Effector memory CD8-positive, alpha-beta T cell (primary cell): ENCODE measurements around the gene UBE2K.
"Not testable (repeated sequence)": the region's sequence is repeated elsewhere in the genome, so short reads cannot be mapped to it uniquely, and the experiment has no call there.

Source experiments
- ATAC-seq: fragments of 150-1000 bp; cut with Tn5 transposase; replicated peaks from 2 replicates; pipeline ENCODE4 v1.10.0; 2021; ENCODE audit warnings: mild to moderate bottlenecking, moderate library complexity
- DNase-seq, 3 experiments: peaks; one replicate each; pipeline ENCODE4 v3.0.0; 2021
- H3K27ac Mint-ChIP-seq, 2 donors: one replicate each; pipeline ENCODE4 v1.8.0; 2022; ENCODE audit warnings: mild to moderate bottlenecking in 2 of 2, mixed read lengths in 2 of 2, moderate library complexity in 2 of 2
- H3K27me3 Mint-ChIP-seq, 2 donors: one replicate each; pipeline ENCODE4 v1.8.0; 2022; ENCODE audit warnings: mixed read lengths in 2 of 2
- H3K36me3 Mint-ChIP-seq: one replicate; pipeline ENCODE4 v1.8.0; 2022; ENCODE audit warnings: mild to moderate bottlenecking, moderate library complexity, mixed read lengths; ENCODE audit not compliant: insufficient read depth
- H3K4me1 Mint-ChIP-seq, 2 donors: one replicate each; pipeline ENCODE4 v1.8.0; 2022; ENCODE audit warnings: low read depth in 2 of 2, mixed read lengths in 2 of 2
- H3K4me3 Mint-ChIP-seq, 2 donors: one replicate each; pipeline ENCODE4 v1.8.0; 2022; ENCODE audit warnings: mild to moderate bottlenecking in 2 of 2, mixed read lengths in 2 of 2, moderate library complexity in 2 of 2
- H3K9me3 Mint-ChIP-seq, 2 donors: one replicate each; pipeline ENCODE4 v1.8.0; 2022; ENCODE audit warnings: mixed read lengths in 2 of 2

The UBE2K gene

GRCh38 chr4:39702716-39703115 is 4.8 kb downstream of the UBE2K start:
- Mint-ChIP-seq H3K4me1 (peaks cover 34 to 46% of the 10 kb centered on the region in 2 donors), H3K27me3 (no peaks in the 10 kb centered on the region)

GRCh38 chr4:39704789-39705188 is 6.9 kb downstream of the UBE2K start:
- H3K4me1 Mint-ChIP-seq: peaks cover 28 to 44% of the 10 kb centered on the region in 2 donors
- H3K9me3 Mint-ChIP-seq, H3K4me3 Mint-ChIP-seq, DNase-seq, ATAC-seq, H3K27me3 Mint-ChIP-seq: not testable (repeated sequence)
- peak overlapping the region in 1 of 2 donors; percentile 44 for H3K27ac Mint-ChIP-seq
- H3K36me3 Mint-ChIP-seq: peaks cover 44% of the 10 kb centered on the region

More at GRCh38 chr4:39702716-39703115, 4.8 kb downstream of the UBE2K start:
- ATAC-seq (no peak), DNase-seq (no peak)
- Mint-ChIP-seq H3K9me3 (no peaks in the 10 kb centered on the region), H3K27ac (peak overlapping the region; percentile 19 to 26), H3K36me3 (peaks cover 51% of the 10 kb centered on the region), H3K4me3 (no peak overlapping the region)

GRCh38 chr4:39706334-39706733 is 8.4 kb downstream of the UBE2K start:
- Mint-ChIP-seq H3K4me1 (peaks cover 25 to 39% of the 10 kb centered on the region in 2 donors), H3K36me3 (peaks cover 44% of the 10 kb centered on the region), H3K27ac (peak overlapping the region; percentile 24 to 81), H3K9me3 (no peaks in the 10 kb centered on the region), H3K4me3 (peak overlapping the region in 1 of 2 donors; percentile 15), H3K27me3 (no peaks in the 10 kb centered on the region)
- DNase-seq (no peak), ATAC-seq (no peak)

GRCh38 chr4:39706741-39707511 is 9.0 kb downstream of the UBE2K start:
- peak overlapping the region in 1 of 2 donors; percentile 15 for H3K4me3 Mint-ChIP-seq
- ATAC-seq: no peak
- H3K9me3 Mint-ChIP-seq: no peaks in the 10 kb centered on the region
- no peak for DNase-seq
- peaks cover 25 to 39% of the 10 kb centered on the region in 2 donors for H3K4me1 Mint-ChIP-seq
- no peaks in the 10 kb centered on the region for H3K27me3 Mint-ChIP-seq
- peaks cover 44% of the 10 kb centered on the region for H3K36me3 Mint-ChIP-seq
- peak overlapping the region; percentile 24 to 81 for H3K27ac Mint-ChIP-seq

- no peaks in the 10 kb centered on the region for H3K27me3 Mint-ChIP-seq
- H3K27ac Mint-ChIP-seq: peak overlapping the region; percentile 35 to 47
- no peak overlapping the region for H3K4me3 Mint-ChIP-seq
- H3K4me1 Mint-ChIP-seq: peaks cover 25 to 49% of the 10 kb centered on the region in 2 donors
- DNase-seq (no peak), ATAC-seq (no peak)
- no peaks in the 10 kb centered on the region for H3K9me3 Mint-ChIP-seq
- H3K36me3 Mint-ChIP-seq: peaks cover 28% of the 10 kb centered on the region
These were observed 12.4 kb downstream of the UBE2K start for GRCh38 chr4:39710098-39710896.

- DNase-seq (no peak), ATAC-seq (no peak)
- peaks cover 32% of the 10 kb centered on the region for H3K36me3 Mint-ChIP-seq
- H3K27me3 Mint-ChIP-seq: no peaks in the 10 kb centered on the region
- H3K4me1 Mint-ChIP-seq: peaks cover 28 to 48% of the 10 kb centered on the region in 2 donors
- no peak overlapping the region for H3K4me3 Mint-ChIP-seq
- H3K27ac Mint-ChIP-seq: no peak overlapping the region
- no peaks in the 10 kb centered on the region for H3K9me3 Mint-ChIP-seq
These were observed 15.1 kb downstream of the UBE2K start for GRCh38 chr4:39712819-39713607.

GRCh38 chr4:39713691-39714090 is 15.8 kb downstream of the UBE2K start:
- no peak for ATAC-seq
- no peak for DNase-seq
- H3K4me1 Mint-ChIP-seq: peaks cover 31 to 44% of the 10 kb centered on the region in 2 donors
- H3K27ac Mint-ChIP-seq: no peak overlapping the region
- no peak overlapping the region for H3K4me3 Mint-ChIP-seq
- no peaks in the 10 kb centered on the region for H3K9me3 Mint-ChIP-seq
- no peaks in the 10 kb centered on the region for H3K27me3 Mint-ChIP-seq
- H3K36me3 Mint-ChIP-seq: peaks cover 33% of the 10 kb centered on the region

- Mint-ChIP-seq H3K27me3 (no peaks in the 10 kb centered on the region), H3K27ac (no peak overlapping the region)
These were observed 16.2 kb downstream of the UBE2K start for GRCh38 chr4:39714166-39714565.

GRCh38 chr4:39715788-39716187 is 17.9 kb downstream of the UBE2K start:
- Mint-ChIP-seq H3K9me3 (no peaks in the 10 kb centered on the region), H3K27me3 (no peaks in the 10 kb centered on the region), H3K4me1 (peaks cover 38 to 48% of the 10 kb centered on the region in 2 donors), H3K36me3 (peaks cover 33% of the 10 kb centered on the region), H3K4me3 (no peak overlapping the region), H3K27ac (peak overlapping the region; percentile 57 to 86)
- no peak for DNase-seq
- ATAC-seq: no peak

More at GRCh38 chr4:39714166-39714565, 16.2 kb downstream of the UBE2K start:
- Mint-ChIP-seq H3K9me3 (no peaks in the 10 kb centered on the region), H3K36me3 (peaks cover 33% of the 10 kb centered on the region), H3K4me1 (peaks cover 32 to 44% of the 10 kb centered on the region in 2 donors), H3K4me3 (no peak overlapping the region)
- DNase-seq (no peak), ATAC-seq (no peak)

- Mint-ChIP-seq H3K27me3 (no peaks in the 10 kb centered on the region), H3K4me3 (no peak overlapping the region), H3K27ac (peak overlapping the region; percentile 66 to 86), H3K9me3 (no peaks in the 10 kb centered on the region), H3K4me1 (peaks cover 41 to 53% of the 10 kb centered on the region in 2 donors), H3K36me3 (peaks cover 32% of the 10 kb centered on the region)
- ATAC-seq (no peak), DNase-seq (no peak)
These were observed 18.4 kb downstream of the UBE2K start for GRCh38 chr4:39716356-39716755.

- H3K36me3 Mint-ChIP-seq: peaks cover 25% of the 10 kb centered on the region
- H3K4me3 Mint-ChIP-seq: peak overlapping the region; percentile 44 to 66
- not testable (repeated sequence) for H3K9me3 Mint-ChIP-seq, ATAC-seq, DNase-seq, H3K27me3 Mint-ChIP-seq
- peaks cover 41 to 53% of the 10 kb centered on the region in 2 donors for H3K4me1 Mint-ChIP-seq
- H3K27ac Mint-ChIP-seq: peak overlapping the region; percentile 66 to 67
These were observed 19.8 kb downstream of the UBE2K start for GRCh38 chr4:39717743-39718142.

GRCh38 chr4:39718366-39719323 is 20.7 kb downstream of the UBE2K start:
- DNase-seq (no peak), ATAC-seq (peak; percentile 93)
- peaks cover 43 to 48% of the 10 kb centered on the region in 2 donors for H3K4me1 Mint-ChIP-seq

More at GRCh38 chr4:39718366-39719323, 20.7 kb downstream of the UBE2K start:
- H3K36me3 Mint-ChIP-seq: peaks cover 25% of the 10 kb centered on the region
- peak overlapping the region; percentile 66 to 67 for H3K27ac Mint-ChIP-seq
- H3K9me3 Mint-ChIP-seq: no peaks in the 10 kb centered on the region
- H3K27me3 Mint-ChIP-seq: no peaks in the 10 kb centered on the region
- H3K4me3 Mint-ChIP-seq: peak overlapping the region; percentile 21 to 44
